ENCODE measurements around the gene THAP11. TPM values are rescaled to one million over a fixed set of nuclear protein-coding genes. Genes with fewer than 3 reads are reported as not detected.
"Not testable (repeated sequence)": the region's sequence is repeated elsewhere in the genome, so short reads cannot be mapped to it uniquely, and the experiment has no call there.

The THAP11 gene
- total RNA-seq, 2 experiments from 2014 or later, result 40.6 to 40.7 TPM

- no peak overlapping the region for H3K27ac Mint-ChIP-seq
- H3K9me3 Mint-ChIP-seq, result no peaks in the 10 kb centered on the region
- ChIA-PET CTCF (interaction anchor here (0.7 to 3.9 kb wide), 3 partner anchors 20 to 79 kb away, joined by 3 to 21 read pairs (median 16); partner anchors contain the start of gene NRN1L), POLR2A (interaction anchor here (0.7 to 2.8 kb wide), 8 partner anchors 9 to 72 kb away, joined by 3 to 11 read pairs (median 4); partner anchors contain the start of genes CENPT, EDC4 and NUTF2)
- H3K4me3 Mint-ChIP-seq, result no peak overlapping the region
- DNase-seq (no peak), ATAC-seq (no peak)
- TF ChIP-seq CTCF (IDR thresholded peaks at IDR 0.05), result no peak
- H3K4me1 Mint-ChIP-seq (ENCODE audit: low read depth), result peaks cover 4% of the 10 kb centered on the region
- peaks cover 21% of the 10 kb centered on the region for H3K36me3 Mint-ChIP-seq (ENCODE audit: low read depth)
- intact Hi-C loops (cut with micrococcal nuclease), result no loop called here
- H3K27me3 Mint-ChIP-seq, result no peaks in the 10 kb centered on the region
Observed at GRCh38 chr16:67862623-67863583, 20.8 kb downstream of the THAP11 start.

GRCh38 chr16:67864044-67864443, 21.9 kb downstream of the THAP11 start:
- H3K9me3 Mint-ChIP-seq; H3K27ac Mint-ChIP-seq; DNase-seq; H3K4me1 Mint-ChIP-seq (ENCODE audit: low read depth); intact Hi-C loops (cut with micrococcal nuclease); ATAC-seq; H3K27me3 Mint-ChIP-seq; H3K4me3 Mint-ChIP-seq: not testable (repeated sequence)
- CTCF ChIA-PET, result interaction anchor here (2.9 to 3.9 kb wide), 2 partner anchors 19 to 48 kb away, joined by 16 to 21 read pairs; partner anchors contain the start of gene NRN1L
- peaks cover 18% of the 10 kb centered on the region for H3K36me3 Mint-ChIP-seq (ENCODE audit: low read depth)
- POLR2A ChIA-PET, result interaction anchor here (1.1 to 2.8 kb wide), 2 partner anchors 13 to 16 kb away, joined by 3 to 11 read pairs; partner anchors contain the start of genes CENPT and NUTF2

GRCh38 chr16:67864594-67864993, 22.5 kb downstream of the THAP11 start:
- no peaks in the 10 kb centered on the region for H3K27me3 Mint-ChIP-seq
- ChIA-PET CTCF (interaction anchor here (1.3 to 3.9 kb wide), 2 partner anchors 19 to 48 kb away, joined by 9 to 21 read pairs; partner anchors contain the start of gene NRN1L), POLR2A (interaction anchor here (0.7 kb wide), 1 partner anchor 109 kb away, joined by 3 read pairs; no protein-coding TSS in a partner anchor)
- TF ChIP-seq CTCF (IDR thresholded peaks at IDR 0.05), result no peak
- no peaks in the 10 kb centered on the region for H3K4me1 Mint-ChIP-seq (ENCODE audit: low read depth)
- peaks cover 19% of the 10 kb centered on the region for H3K36me3 Mint-ChIP-seq (ENCODE audit: low read depth)
- no peaks in the 10 kb centered on the region for H3K9me3 Mint-ChIP-seq
- ATAC-seq, result no peak
- intact Hi-C loops (cut with micrococcal nuclease), result no loop called here
- DNase-seq, result no peak
- no peak overlapping the region for H3K27ac Mint-ChIP-seq
- H3K4me3 Mint-ChIP-seq, result no peak overlapping the region

GRCh38 chr16:67865318-67865717, 23.2 kb downstream of the THAP11 start:
- peak; percentile 64 for ATAC-seq
- H3K4me1 Mint-ChIP-seq (ENCODE audit: low read depth), result no peaks in the 10 kb centered on the region
- peak; percentile 30 for DNase-seq
- no peak overlapping the region for H3K27ac Mint-ChIP-seq
- intact Hi-C loops (cut with micrococcal nuclease), result no loop called here
- H3K4me3 Mint-ChIP-seq, result no peak overlapping the region
- H3K27me3 Mint-ChIP-seq, result no peaks in the 10 kb centered on the region
- peaks cover 19% of the 10 kb centered on the region for H3K36me3 Mint-ChIP-seq (ENCODE audit: low read depth)
- POLR2A ChIA-PET, result interaction anchor here (0.7 kb wide), 1 partner anchor 108 kb away, joined by 3 read pairs; no protein-coding TSS in a partner anchor
- CTCF ChIA-PET, result interaction anchor here (0.8 to 3.9 kb wide), 3 partner anchors 10 to 49 kb away, joined by 3 to 21 read pairs (median 9); partner anchors contain the start of gene NRN1L
- TF ChIP-seq CTCF (IDR thresholded peaks at IDR 0.05), result peak; percentile 33
- no peaks in the 10 kb centered on the region for H3K9me3 Mint-ChIP-seq

- no peak for DNase-seq
- intact Hi-C loops (cut with micrococcal nuclease), result no loop called here
- no peak for ATAC-seq
- H3K9me3 Mint-ChIP-seq, result no peaks in the 10 kb centered on the region
- H3K27ac Mint-ChIP-seq, result no peak overlapping the region
- TF ChIP-seq CTCF (IDR thresholded peaks at IDR 0.05), result no peak
- no peak overlapping the region for H3K4me3 Mint-ChIP-seq
- CTCF ChIA-PET, result interaction anchor here (0.7 to 1.9 kb wide), 5 partner anchors 16 to 365 kb away, joined by 3 to 13 read pairs (median 6); no protein-coding TSS in a partner anchor
- peaks cover 5% of the 10 kb centered on the region for H3K4me1 Mint-ChIP-seq (ENCODE audit: low read depth)
- no peaks in the 10 kb centered on the region for H3K27me3 Mint-ChIP-seq
- POLR2A ChIA-PET, result interaction anchor here (0.7 kb wide), 1 partner anchor 9 kb away, joined by 3 read pairs; no protein-coding TSS in a partner anchor
- peaks cover 15% of the 10 kb centered on the region for H3K36me3 Mint-ChIP-seq (ENCODE audit: low read depth)
Observed at GRCh38 chr16:67868290-67868689, 26.2 kb downstream of the THAP11 start.

Data from activated CD8-positive, alpha-beta T cell treated with anti-CD3 and anti-CD28 coated beads for 36 hours (primary cell).